Pulmonary artery endothelial cell (primary cell): ENCODE measurements around the gene LRIT3. TPM values are rescaled to one million over a fixed set of nuclear protein-coding genes. Genes with fewer than 3 reads are reported as not detected.
"Not testable (repeated sequence)": the region's sequence is repeated elsewhere in the genome, so short reads cannot be mapped to it uniquely, and the experiment has no call there.

Experiments used
- DNase-seq: peaks from one replicate; pipeline ENCODE4 v3.0.0-alpha.2; 2011; ENCODE audit warnings: low read depth, low spot score
- total RNA-seq: library from RNA; depleted of rRNA; stranded (reverse); fragments of >200 nt; gene quantifications from 2 replicates; pipeline ENCODE4 v1.2.3, GENCODE V29; 2014

LRIT3 gene
- total RNA-seq, 1 donor from 2014 or later: not detected

DNA sequence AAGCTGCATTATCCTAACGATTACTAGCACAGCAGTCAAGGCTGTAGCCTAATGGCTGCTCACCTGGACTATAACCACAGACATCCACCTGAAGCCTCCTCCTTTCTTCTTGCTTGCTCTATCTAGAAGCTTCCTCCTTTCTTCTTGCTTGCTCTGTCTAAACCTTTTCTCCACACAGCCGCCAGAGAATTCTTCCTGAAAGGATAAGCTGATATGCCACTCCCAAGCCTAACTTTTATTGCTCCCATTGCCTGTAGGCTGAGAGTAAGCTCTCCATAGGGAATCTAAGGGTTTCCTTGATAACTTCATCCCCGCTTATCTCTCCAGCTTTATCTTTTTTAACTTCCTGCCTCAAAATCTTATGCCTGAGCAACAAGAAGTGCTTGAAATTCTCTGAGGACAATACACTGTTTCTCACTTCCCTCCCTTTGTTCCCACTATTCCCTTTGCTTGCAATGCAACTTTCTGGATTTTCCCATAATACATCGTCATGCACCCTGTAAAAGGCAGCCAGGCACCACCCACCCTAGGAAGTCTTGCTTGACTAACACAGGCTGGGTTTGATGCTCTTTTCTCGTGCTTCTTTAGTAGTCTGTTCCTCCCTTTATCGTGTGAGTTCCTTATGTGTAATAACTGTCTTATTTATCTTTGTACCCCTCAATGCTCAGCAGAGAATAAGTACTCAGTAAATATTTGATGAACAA, 1.4 kb upstream of the LRIT3 start:
- no peak for DNase-seq

GRCh38 chr4:109848501-109848900, 594 bp downstream of the LRIT3 start:
- no peak for DNase-seq

- no peak for DNase-seq
These were observed 2.7 kb downstream of the LRIT3 start for GRCh38 chr4:109850601-109851000.

DNA sequence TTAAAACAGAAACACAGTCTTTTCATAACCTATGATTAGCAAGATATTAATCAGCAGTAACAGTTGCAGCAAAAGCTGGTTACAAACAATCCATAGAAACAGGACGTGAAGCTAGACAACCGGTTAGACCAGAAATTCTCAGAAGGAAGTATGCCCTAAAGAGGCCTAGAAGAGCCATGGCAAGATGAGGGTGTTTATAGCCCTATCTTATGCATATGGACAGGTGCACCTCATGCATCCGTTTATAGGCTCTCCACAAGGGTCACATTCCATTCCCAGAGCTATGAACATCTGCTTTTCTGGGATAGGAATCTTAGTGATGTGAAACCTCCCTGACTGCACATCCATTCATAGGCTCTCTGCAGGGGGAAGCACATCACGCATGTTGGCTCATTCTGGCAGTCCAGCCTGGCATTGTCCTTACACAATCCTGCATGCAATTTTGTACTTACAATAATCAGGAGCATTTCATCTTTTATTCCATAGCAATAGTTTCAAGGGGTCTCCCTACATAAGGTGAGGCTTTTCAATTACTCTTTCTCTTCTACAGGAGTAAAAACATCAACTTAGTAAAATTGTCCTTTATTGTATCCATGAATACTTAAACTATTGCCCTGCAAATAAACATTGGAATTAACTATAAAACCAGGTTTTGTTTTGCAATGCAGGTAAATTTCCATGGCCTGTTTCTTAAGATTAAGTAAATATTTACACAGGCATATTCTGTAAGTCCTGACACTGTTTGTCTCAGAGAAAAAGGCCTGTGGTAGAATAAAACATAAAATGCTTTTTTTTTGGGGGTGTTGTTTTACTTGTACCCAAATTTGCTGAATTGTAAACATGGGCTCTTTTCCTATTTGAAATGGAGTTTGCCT, 11.8 kb downstream of the LRIT3 start:
- not testable (repeated sequence) for DNase-seq

DNA sequence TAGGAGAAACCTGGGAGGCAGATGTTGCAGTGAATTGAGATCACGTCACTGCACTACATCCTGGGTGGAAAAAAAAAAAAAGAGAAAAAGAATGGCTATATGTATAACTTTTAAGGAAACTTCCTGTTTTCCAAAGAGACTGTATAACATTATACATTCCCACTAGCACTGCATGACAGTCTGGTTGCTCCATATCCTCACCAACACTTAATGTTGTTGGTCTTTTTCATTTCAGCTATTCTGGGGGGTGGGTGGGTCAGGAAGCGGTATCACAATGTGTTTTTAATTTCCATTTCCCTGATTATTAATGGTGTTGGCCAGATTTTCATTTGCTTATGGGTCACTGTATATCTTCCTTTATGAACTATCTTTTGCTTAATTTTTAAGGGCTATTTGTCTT, 13.4 kb downstream of the LRIT3 start:
- DNase-seq: no peak

DNA sequence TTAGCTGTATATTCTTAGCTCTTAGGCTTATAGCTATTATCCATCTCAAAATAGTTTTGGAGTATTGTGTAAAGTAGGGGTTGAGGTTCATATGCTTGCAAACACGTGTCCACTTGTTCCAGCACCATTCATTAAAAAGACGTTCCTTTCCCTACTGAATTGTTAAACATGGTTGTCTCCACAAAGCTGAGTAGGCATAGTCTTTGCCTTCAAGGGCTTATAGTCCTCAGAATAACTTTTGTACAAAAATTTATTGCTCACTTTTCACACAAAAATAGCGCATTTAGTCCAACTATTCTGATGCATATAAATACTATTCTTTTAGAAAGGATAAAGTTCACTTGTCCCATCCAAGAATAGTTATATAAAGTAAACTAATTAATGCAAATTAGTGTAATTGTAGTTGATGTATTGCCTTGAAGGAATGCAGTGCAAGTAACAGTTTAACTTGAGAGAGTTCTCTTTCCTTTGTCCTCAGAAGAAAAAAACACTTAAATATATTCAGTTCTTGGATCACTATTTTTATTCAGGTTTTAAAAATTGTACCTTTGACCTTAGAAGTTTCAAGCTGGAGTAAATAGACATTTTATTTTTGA, 14.1 kb downstream of the LRIT3 start:
- DNase-seq: no peak

GRCh38 chr4:109864134-109864533, 16.2 kb downstream of the LRIT3 start:
- DNase-seq: no peak

DNA sequence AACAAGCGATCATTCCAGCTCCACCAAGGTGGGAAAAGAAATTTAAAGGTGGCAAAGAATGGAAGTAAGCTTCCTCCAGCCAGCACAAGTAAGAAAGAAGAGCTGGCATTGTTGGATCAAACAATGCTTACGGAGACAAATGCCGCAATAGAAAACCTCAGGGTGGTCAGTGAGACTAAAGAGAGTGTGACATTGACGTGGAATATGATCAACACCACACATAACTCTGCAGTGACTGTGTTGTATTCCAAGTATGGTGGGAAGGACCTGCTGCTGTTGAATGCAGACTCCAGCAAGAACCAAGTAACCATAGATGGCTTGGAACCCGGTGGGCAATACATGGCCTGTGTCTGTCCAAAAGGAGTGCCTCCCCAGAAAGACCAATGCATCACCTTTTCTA, 22.2 kb downstream of the LRIT3 start:
- no peak for DNase-seq

- no peak for DNase-seq
These were observed 24.2 kb downstream of the LRIT3 start for GRCh38 chr4:109872065-109872464.

- no peak for DNase-seq
These were observed 25.2 kb downstream of the LRIT3 start for GRCh38 chr4:109872950-109873656.

- no peak for DNase-seq
These were observed 26.0 kb downstream of the LRIT3 start for GRCh38 chr4:109873791-109874514.

- DNase-seq: no peak
These were observed 27.2 kb downstream of the LRIT3 start for GRCh38 chr4:109875106-109875505.

DNA sequence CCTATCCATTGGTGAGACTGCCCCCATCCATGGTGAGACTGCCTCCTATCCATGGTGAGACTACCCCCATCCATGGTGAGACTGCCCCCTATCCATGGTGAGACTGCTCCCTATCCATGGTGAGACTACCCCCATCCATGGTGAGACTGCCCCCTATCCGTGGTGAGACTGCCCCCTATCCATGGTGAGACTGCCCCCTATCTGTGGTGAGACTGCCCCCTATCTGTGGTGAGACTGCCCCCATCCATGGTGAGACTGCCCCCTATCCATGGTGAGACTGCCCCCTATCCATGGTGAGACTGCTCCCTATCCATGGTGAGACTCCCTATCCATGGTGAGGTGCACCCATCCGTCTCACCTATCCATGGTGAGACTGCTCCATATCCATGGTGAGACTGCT, 27.6 kb downstream of the LRIT3 start:
- DNase-seq: not testable (repeated sequence)

DNA sequence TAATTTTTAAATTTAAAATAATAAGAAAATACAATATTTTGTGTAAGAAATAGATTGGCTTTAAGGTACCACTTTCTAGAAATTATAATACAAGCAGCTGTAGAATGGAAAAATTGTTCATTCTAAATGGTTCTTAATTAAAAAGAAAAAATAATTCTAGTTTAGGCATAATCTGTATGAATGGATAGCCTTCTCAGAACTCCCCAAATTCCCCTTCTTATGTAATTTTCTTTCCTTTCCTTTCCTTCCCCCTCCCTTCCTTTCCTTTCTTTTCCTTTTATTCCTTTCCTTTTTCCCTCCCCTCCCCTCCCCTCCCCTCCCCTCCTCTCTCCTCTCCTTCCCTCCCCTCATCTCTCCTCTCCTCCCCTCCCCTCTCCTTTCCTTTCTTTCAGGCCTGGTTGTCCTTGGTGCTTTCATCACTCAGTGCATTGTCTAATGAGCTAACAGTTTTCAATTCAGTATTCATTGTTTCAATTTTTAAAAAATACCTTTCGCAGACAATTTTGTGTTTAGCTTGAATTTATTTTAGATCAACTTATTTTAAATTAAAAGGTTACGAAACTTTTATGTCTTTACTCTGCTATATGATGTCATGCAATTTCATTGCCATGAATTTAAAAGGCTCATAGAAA, 28.8 kb downstream of the LRIT3 start:
- DNase-seq: no peak

- DNase-seq: no peak
These were observed 29.5 kb downstream of the LRIT3 start for GRCh38 chr4:109877400-109877799.

DNA sequence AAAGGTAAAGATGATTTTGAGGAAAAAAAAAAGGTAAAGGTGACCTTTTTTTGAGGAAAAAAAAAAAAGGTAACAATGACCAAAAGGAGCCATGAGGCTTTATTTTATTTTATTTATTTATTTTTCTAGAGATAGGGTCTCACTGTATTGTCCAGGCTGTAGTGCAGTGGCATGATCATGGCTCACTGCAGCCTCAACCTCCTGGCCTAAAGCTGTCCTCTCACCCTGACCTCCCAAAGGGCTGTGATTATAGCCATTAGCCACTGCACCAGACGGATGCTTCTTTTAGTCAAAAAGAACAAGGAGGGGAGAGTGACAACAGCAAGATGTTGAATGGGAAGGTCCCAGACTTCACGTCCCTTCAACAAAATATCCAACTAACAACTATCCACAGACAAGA, 30.4 kb downstream of the LRIT3 start:
- DNase-seq: no peak

DNA sequence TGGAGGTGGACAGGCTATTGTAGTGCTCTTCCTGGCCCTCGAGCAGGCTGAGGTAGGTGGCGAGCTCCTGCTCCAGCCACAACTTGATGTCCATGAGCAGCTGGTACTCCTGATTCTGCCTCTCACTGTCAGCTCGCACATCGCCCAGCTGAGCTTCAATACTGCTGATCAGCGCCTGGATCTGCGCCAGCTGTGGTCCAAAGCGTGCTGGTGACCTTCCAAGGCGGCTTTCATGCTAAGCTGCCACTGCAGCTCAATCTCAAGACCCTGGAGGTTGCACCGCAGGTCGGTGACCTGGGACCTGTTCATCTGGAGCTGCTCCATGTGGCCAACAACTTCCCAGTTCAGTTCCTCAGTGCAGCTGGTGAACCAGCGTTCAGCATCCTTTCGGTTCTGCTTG, 31.2 kb downstream of the LRIT3 start:
- DNase-seq: no peak

GRCh38 chr4:109879636-109880314, 31.9 kb downstream of the LRIT3 start:
- DNase-seq: no peak

- DNase-seq: no peak
These were observed 38.4 kb downstream of the LRIT3 start for GRCh38 chr4:109886303-109886702.

DNA sequence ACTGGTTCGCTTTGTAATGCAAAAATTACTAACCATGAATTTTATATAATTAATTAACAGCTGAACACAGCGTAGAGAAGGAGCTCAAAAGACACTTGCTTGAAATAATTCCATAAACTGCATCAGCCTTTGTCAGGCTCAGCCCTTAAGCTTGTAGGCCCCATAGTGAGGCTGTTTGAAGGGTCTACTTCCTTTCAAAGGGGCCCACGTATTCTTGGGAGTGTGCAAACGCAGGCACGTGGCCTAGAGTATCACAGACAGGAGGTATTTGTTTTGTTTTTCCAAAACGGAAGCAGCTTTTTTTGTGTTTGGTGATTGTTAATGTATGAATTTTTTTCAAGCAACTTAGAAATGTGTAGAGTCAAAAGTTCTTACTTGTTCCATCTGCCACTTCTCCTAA, 39.2 kb downstream of the LRIT3 start:
- DNase-seq: no peak
